Stomach (tissue), 4 donors: Measurements from ENCODE around the gene ZNF609.
A peak's percentile ranks its signal among the peaks of the same experiment; 100 is the strongest.

Experiments
- CTCF ChIP-seq, 7 experiments: fragments of 450-650 bp in 4 of 7; fragments of 200-600 bp in 3 of 7; sonication (generic) in 3 of 7; IDR thresholded peaks; one replicate each; pipeline ENCODE4 v1.5.1; 2016 to 2019; ENCODE audit warnings: antibody characterized with exemption in 7 of 7, control low read depth in 2 of 7, mild to moderate bottlenecking in 1 of 7
- EP300 ChIP-seq: sonication (generic); formaldehyde crosslinking; IDR thresholded peaks from one replicate; pipeline ENCODE4 v1.6.1; 2017; ENCODE audit warnings: antibody characterized with exemption
- POLR2A ChIP-seq, 4 donors: fragments of 450-650 bp; IDR thresholded peaks; one replicate each; pipeline ENCODE4 v1.6.1; 2016; ENCODE audit warnings: antibody characterized with exemption in 4 of 4, control low read depth in 2 of 4, mild to moderate bottlenecking in 1 of 4, moderate library complexity in 1 of 4
- POLR2AphosphoS5 ChIP-seq, 3 donors: sonication (generic); formaldehyde crosslinking; IDR thresholded peaks; one replicate each; pipeline ENCODE4 v1.6.1; 2016; ENCODE audit warnings: antibody characterized with exemption in 3 of 3

GRCh38 chr15:64731012-64731804 is 270.8 kb downstream of the ZNF609 start:
- peak in 5 of 7 experiments; percentile 79 to 93 (median 87) for TF ChIP-seq CTCF (IDR thresholded peaks at IDR 0.05)
- TF ChIP-seq POLR2AphosphoS5 (IDR thresholded peaks at IDR 0.05): peak in 1 of 3 donors; percentile 29
- TF ChIP-seq EP300: no peak
- no peak for TF ChIP-seq POLR2A (IDR thresholded peaks at IDR 0.05)
